ENCODE measurements around the gene PPP6R1.
"Not testable (repeated sequence)": the region's sequence is repeated elsewhere in the genome, so short reads cannot be mapped to it uniquely, and the experiment has no call there.

PPP6R1 gene

DNA sequence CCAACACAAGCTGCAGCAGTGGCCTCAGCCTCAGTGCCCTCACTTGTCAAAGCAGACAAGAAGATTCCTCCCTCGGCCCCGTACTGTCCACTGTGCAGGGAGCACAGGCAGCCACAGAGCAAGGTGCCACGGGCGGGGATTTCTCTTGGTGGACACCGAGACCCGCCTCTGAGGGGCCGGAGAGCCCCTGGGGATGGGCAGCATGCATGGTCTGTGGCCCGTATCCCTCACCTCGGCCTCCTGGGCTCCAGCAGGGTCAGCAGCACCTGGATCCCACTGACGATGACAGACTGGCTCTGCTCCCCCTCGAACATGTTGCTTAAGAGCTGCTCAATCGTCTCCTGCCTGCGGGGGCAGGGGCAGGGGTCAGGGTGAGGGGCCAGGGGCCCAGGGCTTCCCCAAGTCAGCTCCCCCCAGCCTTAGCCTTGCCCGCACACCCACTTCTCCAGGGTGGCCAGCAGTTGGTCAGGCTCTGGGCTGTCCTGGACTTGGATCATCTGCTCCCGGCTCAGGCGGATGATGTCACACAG is 16.8 kb downstream of the PPP6R1 start:
- no peak for DNase-seq

GRCh38 chr19:55241143-55241934 is 17.5 kb downstream of the PPP6R1 start:
- DNase-seq = no peak

- no peak for DNase-seq
Observed at GRCh38 chr19:55240713-55241020, 18.1 kb downstream of the PPP6R1 start.

- DNase-seq = no peak
Observed at GRCh38 chr19:55239004-55239403, 19.8 kb downstream of the PPP6R1 start.

DNA sequence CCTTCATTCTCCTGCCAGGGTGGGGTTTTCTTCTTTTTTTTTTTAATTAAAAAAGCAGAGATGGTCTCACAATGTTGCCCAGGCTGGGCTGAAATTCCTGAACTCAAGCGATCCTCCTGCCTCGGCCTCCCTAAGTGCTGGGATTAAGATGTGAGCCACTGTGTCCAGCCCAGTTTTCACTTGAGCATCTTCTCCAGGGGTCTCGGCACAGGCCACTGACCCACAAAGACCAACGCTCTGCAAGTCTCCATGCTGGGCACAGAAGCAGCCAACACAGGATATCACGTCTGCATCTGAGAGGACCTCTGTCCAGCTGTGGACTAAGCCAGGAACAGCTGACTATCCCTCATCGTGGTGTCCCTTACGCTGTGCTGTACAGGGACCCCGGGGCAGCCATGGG is 20.8 kb downstream of the PPP6R1 start:
- DNase-seq = no peak

DNA sequence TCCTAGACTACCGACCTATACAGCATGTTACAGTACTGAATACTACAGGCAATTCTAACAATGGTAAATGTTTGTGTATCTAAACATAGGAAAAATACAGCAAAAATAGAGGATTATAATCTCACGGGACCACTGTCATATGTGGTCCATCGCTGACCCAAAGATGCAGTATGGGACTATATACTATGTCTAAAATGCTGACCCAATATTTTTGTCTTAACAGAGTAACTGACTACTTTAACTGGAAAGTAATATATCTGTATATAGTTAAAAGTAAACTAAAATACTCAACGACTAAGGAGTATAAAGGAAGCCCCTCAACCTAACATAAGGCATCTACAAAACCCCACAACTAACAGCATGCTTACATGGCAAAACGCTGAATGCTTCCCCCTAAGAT is 25.8 kb downstream of the PPP6R1 start:
- DNase-seq = no peak

DNA sequence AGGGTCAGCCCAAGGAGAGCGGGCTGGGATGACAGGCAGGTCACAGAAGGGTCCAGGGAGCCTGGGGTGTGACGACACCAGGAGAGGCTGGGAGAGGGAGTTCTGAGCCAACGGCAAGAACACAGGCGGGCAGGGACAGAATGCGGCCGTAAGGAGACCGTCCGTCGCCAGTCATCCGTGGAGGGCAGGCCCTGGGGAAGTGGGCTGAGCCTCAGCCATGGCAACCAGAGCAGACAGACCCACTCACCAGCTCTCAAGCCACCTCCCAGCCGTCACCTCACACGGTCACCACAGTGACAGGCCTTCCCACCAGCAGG is 26.6 kb downstream of the PPP6R1 start:
- DNase-seq = no peak

DNA sequence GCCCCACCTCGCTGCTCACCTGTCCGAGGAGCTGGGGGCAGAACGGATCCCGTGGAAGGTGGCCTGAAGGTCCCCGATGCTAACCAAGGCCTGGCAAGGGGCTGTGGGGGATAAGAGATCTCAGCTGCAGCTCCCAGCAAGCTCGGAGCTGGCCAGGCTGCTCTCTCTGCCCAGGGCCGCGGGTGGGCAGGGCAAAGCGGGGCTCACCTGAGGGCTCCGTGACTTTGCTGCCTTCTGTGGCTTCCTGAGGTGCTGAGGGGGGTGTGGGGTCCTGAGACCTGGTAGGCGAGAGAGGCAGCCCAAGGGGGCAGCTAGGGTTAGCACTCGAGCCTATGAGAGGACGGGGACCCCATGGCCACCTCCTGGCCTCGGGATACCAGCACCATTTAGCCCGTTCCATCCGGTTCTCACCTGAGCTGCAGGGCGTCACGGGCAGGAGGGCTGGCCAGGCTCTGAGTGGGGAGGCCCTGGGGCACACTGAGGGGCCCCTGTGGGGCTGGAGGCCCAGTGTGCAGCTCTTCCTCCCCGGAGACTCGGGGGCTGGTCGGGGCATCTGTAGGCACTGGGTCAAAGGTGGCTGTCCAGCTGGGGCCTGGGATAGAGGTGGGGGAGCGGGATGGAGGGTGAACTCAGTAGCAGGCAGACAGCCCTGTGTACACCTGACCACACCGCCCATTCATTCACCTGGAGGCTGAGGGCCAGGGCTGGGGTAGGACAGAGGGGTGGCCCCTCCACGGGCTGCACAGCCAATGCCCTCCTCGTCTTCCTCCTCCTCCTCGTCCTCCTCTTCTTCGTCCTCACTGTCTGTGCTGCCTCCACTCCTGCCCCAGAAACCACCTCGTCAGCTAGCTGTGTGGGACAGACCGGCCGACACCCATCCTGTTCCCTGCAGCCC is 27.2 kb downstream of the PPP6R1 start:
- DNase-seq = no peak

GRCh38 chr19:55230780-55231179 is 28.0 kb downstream of the PPP6R1 start:
- DNase-seq = no peak

DNA sequence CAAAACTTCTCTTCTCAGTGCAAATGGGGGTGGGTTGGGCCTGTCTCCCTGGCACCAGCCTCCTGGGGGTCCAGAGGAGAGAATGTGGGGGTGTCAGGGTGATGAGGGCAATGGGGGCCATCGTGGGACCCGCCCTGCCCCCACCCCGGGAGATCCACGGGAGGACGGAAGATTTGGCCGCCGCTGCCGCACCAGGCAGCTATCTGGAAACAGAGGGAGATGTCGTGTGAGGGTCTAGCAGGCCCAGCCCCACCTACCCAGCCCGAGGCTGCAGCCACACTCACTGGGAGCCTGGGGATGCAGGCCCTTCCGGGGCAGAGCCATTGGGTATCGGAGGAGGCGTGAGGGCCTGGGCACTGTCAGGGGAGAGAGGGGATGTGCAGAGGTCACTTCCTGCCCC is 28.5 kb downstream of the PPP6R1 start:
- DNase-seq = no peak

DNA sequence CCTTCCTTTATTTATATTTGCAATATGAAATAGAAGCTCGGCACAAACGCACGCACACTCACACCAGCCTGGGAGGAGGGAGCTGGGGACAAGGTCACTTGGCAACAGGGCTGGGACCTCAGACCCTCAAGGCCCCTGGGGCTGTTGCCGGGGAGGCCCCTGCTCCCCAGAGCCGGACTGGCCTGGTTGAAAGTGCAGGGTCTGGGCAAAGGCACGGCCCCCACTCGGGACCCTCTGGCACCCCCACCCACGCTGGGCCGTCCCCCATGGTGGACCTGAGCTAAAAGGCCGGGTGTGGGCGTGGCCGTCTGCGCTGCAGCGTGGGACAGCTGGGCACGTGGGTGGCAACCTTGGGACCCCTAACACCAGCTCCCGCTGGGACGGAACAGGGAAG is 29.0 kb downstream of the PPP6R1 start:
- DNase-seq = no peak

DNA sequence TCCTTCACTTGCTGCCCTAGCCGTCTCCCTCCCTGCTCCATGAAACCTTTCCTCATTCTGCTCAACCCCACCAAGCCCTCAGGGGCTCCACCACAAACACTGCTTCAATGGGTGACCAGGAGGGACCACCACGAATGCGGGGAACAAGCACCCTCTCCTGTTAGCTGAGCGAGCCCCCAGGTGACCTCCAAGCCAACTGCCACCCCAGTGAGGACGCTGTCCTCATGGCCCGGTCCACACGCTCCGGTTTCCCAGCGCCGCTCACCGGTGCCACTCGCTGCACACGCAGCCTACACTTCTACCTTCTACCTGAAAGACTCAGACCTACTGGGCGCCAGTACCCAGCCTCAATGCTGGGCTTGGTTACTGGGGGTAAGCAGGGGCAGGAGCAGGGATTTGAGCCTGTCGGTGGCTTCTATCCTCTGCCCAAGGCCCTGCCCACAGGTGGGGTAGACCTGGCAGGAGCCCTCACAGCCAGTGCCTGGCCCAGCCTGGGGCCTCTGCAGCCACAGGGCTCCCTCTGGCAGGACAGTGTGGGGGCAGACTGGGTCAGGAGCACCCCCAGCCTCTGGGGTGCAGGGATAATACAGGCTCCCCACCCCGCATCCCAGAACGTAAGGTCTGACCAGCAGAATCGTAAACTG is 29.6 kb downstream of the PPP6R1 start:
- no peak for DNase-seq

DNA sequence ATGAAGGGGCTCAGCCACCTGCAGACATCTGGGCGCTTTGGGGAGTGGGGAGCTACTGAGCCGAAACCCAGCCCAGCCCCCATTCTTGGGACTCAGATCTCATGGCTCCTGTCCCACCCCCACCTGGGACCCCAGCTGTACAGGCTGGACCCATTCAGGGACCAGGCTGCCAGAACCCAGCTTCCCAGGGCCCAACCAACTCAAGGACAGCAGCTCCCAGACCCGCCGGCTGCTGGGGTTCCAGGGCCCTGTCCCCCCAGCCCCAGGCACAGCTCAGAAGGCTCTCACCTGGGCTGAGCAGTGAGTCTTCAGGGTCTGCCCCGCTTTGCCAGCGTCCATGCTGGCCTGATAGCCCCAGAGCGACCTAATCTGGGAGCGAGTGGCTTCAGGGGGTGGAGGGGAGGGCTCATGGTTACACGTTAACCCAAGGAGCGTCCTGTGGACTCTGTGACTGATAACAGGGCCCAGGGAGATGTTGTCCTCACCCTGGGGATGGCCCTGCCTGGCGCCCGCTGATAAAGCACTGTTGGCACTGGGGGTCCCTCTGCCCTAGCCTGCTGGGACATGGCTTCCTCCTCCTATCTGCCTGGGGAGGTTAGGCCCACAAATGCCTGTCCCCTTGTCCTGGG is 30.3 kb downstream of the PPP6R1 start, which contains the start of gene TMEM86B:
Gene TMEM86B, minus strand, starts transcription at position 361 of the 629 bp plus-strand sequence. Its CDS starts 22 bp downstream, at position 339.
- no peak for DNase-seq

DNA sequence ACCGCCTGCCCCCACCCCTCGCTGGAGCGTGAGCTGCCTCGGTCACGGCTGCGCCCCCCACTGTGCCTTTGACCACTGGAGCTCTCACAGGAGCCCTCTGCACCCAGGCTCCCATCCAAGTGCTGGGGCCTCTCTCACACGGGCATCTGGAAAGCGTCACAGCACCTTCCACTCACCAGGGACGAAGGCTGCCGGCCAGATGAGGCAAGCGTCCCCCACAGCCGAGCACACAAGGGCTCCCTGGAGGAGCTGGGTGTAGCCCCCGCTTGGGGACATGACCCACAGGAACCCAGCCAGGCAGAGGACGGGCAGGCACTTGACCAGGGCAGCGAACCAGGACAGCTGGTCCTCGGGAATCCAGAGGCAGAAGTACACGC is 30.8 kb downstream of the PPP6R1 start:
- no peak for DNase-seq

DNA sequence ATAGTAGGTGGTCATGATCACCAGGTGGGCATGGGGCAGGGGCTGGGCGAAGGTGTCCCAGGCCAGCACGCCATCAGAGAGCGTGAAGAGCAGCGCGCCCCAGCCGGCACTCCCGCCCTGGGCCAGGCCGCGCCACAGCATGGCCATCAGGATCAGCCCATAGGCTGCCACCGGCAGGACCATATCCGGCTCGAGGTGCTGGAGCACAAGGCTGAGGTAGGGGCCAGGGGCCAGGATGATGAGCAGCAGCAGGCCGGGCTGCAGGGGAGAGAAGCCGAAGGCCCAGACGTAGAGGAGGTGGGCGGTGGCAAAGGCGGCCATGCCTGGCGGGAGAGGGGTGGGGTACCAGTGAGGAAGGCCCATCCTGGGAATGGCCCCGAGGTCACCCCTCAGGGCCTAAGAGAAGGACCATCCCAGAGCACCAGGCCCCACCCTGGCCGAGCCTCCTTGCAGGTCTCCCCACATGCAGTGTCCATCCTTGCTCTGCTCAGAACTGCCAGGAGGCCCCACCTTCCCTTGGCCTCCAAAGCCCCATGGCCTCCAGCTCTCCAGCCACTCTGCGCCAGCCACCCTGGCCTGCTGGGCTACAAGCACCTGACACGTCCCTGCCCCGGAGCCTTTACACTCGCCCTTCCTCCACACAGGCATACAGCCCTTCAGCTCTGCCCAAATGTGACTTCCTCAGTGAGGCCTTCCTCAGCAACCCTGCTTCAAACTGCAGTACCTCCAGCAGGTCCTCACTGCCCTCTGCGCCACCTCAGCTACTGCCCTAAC is 31.4 kb downstream of the PPP6R1 start:
- DNase-seq = no peak

DNA sequence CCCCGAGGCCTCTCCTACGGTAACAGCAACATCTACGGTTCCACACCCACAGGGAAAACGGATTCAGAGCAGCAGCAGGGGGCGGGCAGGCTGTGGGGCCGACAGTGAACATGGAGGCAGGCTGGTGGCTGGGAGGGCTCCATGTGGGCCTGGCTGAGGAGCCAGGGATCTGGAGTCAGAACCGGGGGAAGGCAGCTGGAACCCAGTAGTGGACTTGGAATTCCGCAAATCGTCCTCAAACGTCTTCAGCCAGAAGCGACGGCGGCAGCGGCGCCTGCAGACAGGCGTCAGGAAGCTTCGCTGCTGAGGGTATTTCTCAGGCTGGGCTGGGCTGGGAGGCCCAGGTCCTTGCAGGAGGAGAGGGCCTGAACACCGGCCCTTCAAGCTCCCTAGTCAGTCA is 32.0 kb downstream of the PPP6R1 start:
- no peak for DNase-seq

DNA sequence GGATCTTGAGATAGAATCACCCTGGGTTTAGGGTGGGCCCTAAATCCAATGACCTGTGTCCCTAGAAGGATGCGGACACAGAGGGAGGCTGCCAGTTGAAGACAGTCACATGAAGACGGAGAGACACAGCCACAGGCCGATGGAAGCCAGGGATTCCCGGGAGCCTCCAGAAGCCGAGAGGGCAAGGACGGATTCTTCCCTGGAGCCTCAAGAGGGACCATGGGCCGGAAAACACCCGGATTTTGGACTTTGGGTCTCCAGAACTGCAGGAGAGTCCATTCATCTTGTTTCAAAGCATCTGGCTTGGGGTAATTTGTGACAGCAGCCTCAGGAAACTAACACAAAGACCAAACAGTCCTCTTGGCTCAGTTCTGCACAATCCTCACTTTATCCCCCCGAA is 32.5 kb downstream of the PPP6R1 start:
- DNase-seq = no peak

GRCh38 chr19:55225415-55225958 is 33.3 kb downstream of the PPP6R1 start:
- no peak for DNase-seq

GRCh38 chr19:55224679-55225414 is 34.0 kb downstream of the PPP6R1 start:
- not testable (repeated sequence) for DNase-seq

DNA sequence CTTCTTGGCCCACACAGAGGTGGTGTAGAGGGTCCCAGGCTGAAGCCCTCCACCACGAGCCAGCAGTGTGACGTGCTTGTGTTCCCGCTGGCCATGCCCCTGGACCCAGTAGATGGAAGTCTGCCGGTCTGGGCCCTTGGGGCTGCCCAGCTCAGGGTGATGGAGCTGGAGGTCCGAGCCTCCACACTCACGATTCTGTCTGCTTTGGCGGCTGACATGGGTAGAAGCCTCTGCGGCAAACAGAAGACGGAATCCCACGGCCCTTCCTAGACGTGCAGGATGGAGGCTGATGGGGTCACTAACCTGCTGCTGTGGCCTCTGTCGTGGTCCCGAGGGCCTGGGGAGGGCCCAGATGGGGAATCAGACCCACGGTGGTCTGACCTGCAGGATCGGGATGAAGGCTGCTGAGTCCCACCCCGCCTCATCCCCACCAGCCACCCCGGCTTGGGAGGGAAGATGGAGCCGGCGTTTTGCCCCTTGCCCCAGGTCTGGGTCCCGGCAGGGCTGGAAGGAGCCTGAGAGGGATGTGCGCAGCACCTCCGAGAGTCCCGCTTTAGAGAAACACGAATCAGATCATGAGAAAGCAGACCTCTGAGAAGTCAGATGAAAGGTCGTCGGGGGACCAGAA is 34.7 kb downstream of the PPP6R1 start:
- no peak for DNase-seq
